Spinal cord (tissue), 10 donors: ENCODE results near the gene TIAM2. TPM values are rescaled to one million over a fixed set of nuclear protein-coding genes. Genes with fewer than 3 reads are reported as not detected.
"Not testable (repeated sequence)": the region's sequence is repeated elsewhere in the genome, so short reads cannot be mapped to it uniquely, and the experiment has no call there.

Source experiments
- DNase-seq, 6 donors: peaks; one replicate each; pipeline versions ENCODE4 v3.0.0 to v3.0.0-alpha.2; 2013 to 2015; ENCODE audit warnings: low spot score in 6 of 6, low read depth in 4 of 6
- H3K27ac ChIP-seq: one replicate; pipeline ENCODE4 v1.5.1; 2013; ENCODE audit warnings: low read depth, low read length, control low read depth
- H3K27me3 ChIP-seq: one replicate; pipeline ENCODE4 v1.6.1; 2013; ENCODE audit warnings: low read length; ENCODE audit not compliant: control insufficient read depth, insufficient read depth
- H3K36me3 ChIP-seq: one replicate; pipeline ENCODE4 v1.6.1; 2013; ENCODE audit warnings: low read length; ENCODE audit not compliant: control insufficient read depth, insufficient read depth
- H3K4me1 ChIP-seq: one replicate; pipeline ENCODE4 v1.6.1; 2013; ENCODE audit warnings: low read length; ENCODE audit not compliant: control insufficient read depth, insufficient read depth
- H3K4me3 ChIP-seq: one replicate; pipeline ENCODE4 v1.5.1; 2013; ENCODE audit warnings: low read depth, low read length, control low read depth
- H3K9me3 ChIP-seq: one replicate; pipeline ENCODE4 v1.6.1; 2013; ENCODE audit warnings: low read length; ENCODE audit not compliant: control insufficient read depth, insufficient read depth
- WGBS: methylation state at CpG from one replicate; pipeline ENCODE4 v1.1.5; 2013; ENCODE audit warnings: missing lambda C conversion rate; ENCODE audit not compliant: insufficient coverage; 5-methylcytosine and 5-hydroxymethylcytosine counted together
- polyA plus RNA-seq, 2 donors: library from polyadenylated mRNA; unstranded; fragments of 120-200 nt; gene quantifications; one replicate each; pipeline ENCODE4 v1.2.1, GENCODE V29; 2013; ENCODE audit not compliant: insufficient read length in 2 of 2
- total RNA-seq, 2 donors: library from RNA; depleted of rRNA in 1 of 2; stranded (reverse); fragments of 120-200 nt in 1 of 2; fragments of >200 nt in 1 of 2; gene quantifications; one replicate each; pipeline versions ENCODE4 v1.2.3 to v1.2.4, GENCODE V29; 2013 to 2014
- donor health status: healthy.

TIAM2 gene
- total and polyA plus RNA-seq, 4 donors: 15.6 to 25.7 (median 19.5) TPM

- Histone ChIP-seq H3K4me3 (no peak overlapping the region), H3K27me3 (no peaks in the 10 kb centered on the region), H3K27ac (no peak overlapping the region), H3K9me3 (no peaks in the 10 kb centered on the region), H3K4me1 (peaks cover 9% of the 10 kb centered on the region), H3K36me3 (no peaks in the 10 kb centered on the region)
- peak in 5 of 6 donors; percentile 58 to 94 (median 78) for DNase-seq
- 92% methylated on average over 2 of the region's 4 CpGs for WGBS
Measured at GRCh38 chr6:155177363-155177961, 182.3 kb downstream of the TIAM2 start.

- no peak overlapping the region for H3K27ac ChIP-seq
- H3K27me3 ChIP-seq: no peaks in the 10 kb centered on the region
- H3K9me3 ChIP-seq: no peaks in the 10 kb centered on the region
- peaks cover 5% of the 10 kb centered on the region for H3K4me1 ChIP-seq
- no peaks in the 10 kb centered on the region for H3K36me3 ChIP-seq
- WGBS: 80% methylated on average over 1 of the region's 3 CpGs
- no peak overlapping the region for H3K4me3 ChIP-seq
- DNase-seq: no peak
Measured at GRCh38 chr6:155181498-155181897, 186.4 kb downstream of the TIAM2 start.

GRCh38 chr6:155182103-155182502 lies 187.0 kb downstream of the TIAM2 start:
- H3K27me3 ChIP-seq: no peaks in the 10 kb centered on the region
- peaks cover 5% of the 10 kb centered on the region for H3K4me1 ChIP-seq
- H3K9me3 ChIP-seq: no peaks in the 10 kb centered on the region
- no peak for DNase-seq
- 89% methylated on average over 15 of the region's 16 CpGs for WGBS
- no peak overlapping the region for H3K27ac ChIP-seq
- H3K4me3 ChIP-seq: no peak overlapping the region
- H3K36me3 ChIP-seq: no peaks in the 10 kb centered on the region

GRCh38 chr6:155183095-155183494 lies 188.0 kb downstream of the TIAM2 start:
- no peak overlapping the region for H3K4me3 ChIP-seq
- peaks cover 5% of the 10 kb centered on the region for H3K4me1 ChIP-seq
- WGBS: 58% methylated on average over 5 of the region's 5 CpGs
- no peak overlapping the region for H3K27ac ChIP-seq
- H3K36me3 ChIP-seq: no peaks in the 10 kb centered on the region
- no peak for DNase-seq
- no peaks in the 10 kb centered on the region for H3K27me3 ChIP-seq
- no peaks in the 10 kb centered on the region for H3K9me3 ChIP-seq

- 95% methylated on average over 4 of the region's 9 CpGs for WGBS
- not testable (repeated sequence) for H3K27ac ChIP-seq, DNase-seq, H3K27me3 ChIP-seq, H3K4me1 ChIP-seq, H3K4me3 ChIP-seq, H3K36me3 ChIP-seq, H3K9me3 ChIP-seq
Measured at GRCh38 chr6:155185041-155185440, 189.9 kb downstream of the TIAM2 start.

GRCh38 chr6:155185544-155185943 lies 190.4 kb downstream of the TIAM2 start:
- Histone ChIP-seq H3K36me3 (no peaks in the 10 kb centered on the region), H3K9me3 (no peaks in the 10 kb centered on the region), H3K4me1 (peaks cover 8% of the 10 kb centered on the region), H3K4me3 (no peak overlapping the region), H3K27me3 (no peaks in the 10 kb centered on the region), H3K27ac (no peak overlapping the region)
- no peak for DNase-seq
- WGBS: 93% methylated on average over 6 of the region's 6 CpGs

GRCh38 chr6:155186052-155186658 lies 191.0 kb downstream of the TIAM2 start:
- Histone ChIP-seq H3K4me3 (no peak overlapping the region), H3K4me1 (peaks cover 8% of the 10 kb centered on the region), H3K27me3 (no peaks in the 10 kb centered on the region), H3K36me3 (no peaks in the 10 kb centered on the region), H3K27ac (no peak overlapping the region), H3K9me3 (no peaks in the 10 kb centered on the region)
- DNase-seq: no peak
- WGBS: 59% methylated on average over 4 of the region's 6 CpGs

- no peaks in the 10 kb centered on the region for H3K36me3 ChIP-seq
- H3K4me3 ChIP-seq: no peak overlapping the region
- peaks cover 8% of the 10 kb centered on the region for H3K4me1 ChIP-seq
- no peak for DNase-seq
- H3K27me3 ChIP-seq: no peaks in the 10 kb centered on the region
- H3K9me3 ChIP-seq: no peaks in the 10 kb centered on the region
- no peak overlapping the region for H3K27ac ChIP-seq
- no CpG with 5 or more reads among the region's 2 CpGs for WGBS
Measured at GRCh38 chr6:155187106-155187505, 192.0 kb downstream of the TIAM2 start.

GRCh38 chr6:155187994-155188706 lies 193.0 kb downstream of the TIAM2 start:
- Histone ChIP-seq H3K27ac (no peak overlapping the region), H3K4me3 (no peak overlapping the region), H3K36me3 (no peaks in the 10 kb centered on the region), H3K4me1 (peaks cover 8% of the 10 kb centered on the region), H3K27me3 (no peaks in the 10 kb centered on the region), H3K9me3 (no peaks in the 10 kb centered on the region)
- DNase-seq: no peak
- 88% methylated on average over 11 of the region's 13 CpGs for WGBS
